Ascending aorta (tissue), 2 donors: ENCODE measurements around the gene CLMP. TPM values are rescaled to one million over a fixed set of nuclear protein-coding genes. Genes with fewer than 3 reads are reported as not detected.

Experiments used
- DNase-seq, 2 donors: peaks; one replicate each; pipeline ENCODE4 v3.0.0-alpha.2; 2019; ENCODE audit warnings: low spot score in 2 of 2
- H3K27ac ChIP-seq, 2 donors: fragments of 200-600 bp; sonication (generic); one replicate each; pipeline ENCODE4 v1.5.1; 2016 to 2017; ENCODE audit warnings: mild to moderate bottlenecking in 1 of 2
- H3K27me3 ChIP-seq: fragments of 200-600 bp; sonication (generic); one replicate; pipeline ENCODE4 v1.5.1; 2017
- H3K36me3 ChIP-seq, 2 donors: fragments of 200-600 bp; sonication (generic); one replicate each; pipeline ENCODE4 v1.5.1; 2016
- H3K4me1 ChIP-seq, 2 donors: fragments of 200-600 bp; sonication (generic); one replicate each; pipeline ENCODE4 v1.5.1; 2016 to 2017; ENCODE audit warnings: mild to moderate bottlenecking in 1 of 2
- H3K4me3 ChIP-seq, 2 donors: fragments of 200-600 bp; sonication (generic); one replicate each; pipeline ENCODE4 v1.5.1; 2016 to 2017; ENCODE audit warnings: mild to moderate bottlenecking in 1 of 2
- H3K9me3 ChIP-seq, 2 donors: fragments of 200-600 bp; sonication (generic); one replicate each; pipeline ENCODE4 v1.5.1; 2016
- CTCF ChIP-seq, 3 experiments: fragments of 200-600 bp in 2 of 3; fragments of 450-650 bp in 1 of 3; sonication (generic) in 2 of 3; IDR thresholded peaks; one replicate each; pipeline ENCODE4 v1.5.1; 2016 to 2019; ENCODE audit warnings: antibody characterized with exemption in 3 of 3, mild to moderate bottlenecking in 1 of 3, moderate library complexity in 1 of 3
- intact Hi-C: fragments of 100-400 bp; cut with DNase I; formaldehyde crosslinking; loops from one replicate; pipeline ENCODE4 v1.15.1; 2023
- total RNA-seq: library from RNA; depleted of rRNA; stranded (reverse); fragments of >200 nt; gene quantifications from one replicate; pipeline ENCODE4 v1.1.0, GENCODE V29; 2016

Gene CLMP
- total RNA-seq, 1 donor from 2014 or later = 70.6 TPM

- peaks cover 8 to 63% of the 10 kb centered on the region in 2 donors for H3K4me1 ChIP-seq
- intact Hi-C loops = no loop called here
These were observed 11.5 kb downstream of the CLMP start for GRCh38 chr11:123183391-123184099.

GRCh38 chr11:123181767-123182500 lies 13.1 kb downstream of the CLMP start:
- Histone ChIP-seq H3K9me3 (no peaks in the 10 kb centered on the region), H3K27me3 (no peaks in the 10 kb centered on the region), H3K27ac (peak overlapping the region; percentile 36 to 43), H3K4me1 (peaks cover 8 to 48% of the 10 kb centered on the region in 2 donors), H3K36me3 (no peaks in the 10 kb centered on the region), H3K4me3 (no peak overlapping the region)
- intact Hi-C loops = no loop called here
- no peak for DNase-seq
- TF ChIP-seq CTCF (IDR thresholded peaks at IDR 0.05) = no peak

More at GRCh38 chr11:123183391-123184099, 11.5 kb downstream of the CLMP start:
- H3K27ac ChIP-seq = no peak overlapping the region
- TF ChIP-seq CTCF (IDR thresholded peaks at IDR 0.05) = no peak
- H3K36me3 ChIP-seq = no peaks in the 10 kb centered on the region
- H3K27me3 ChIP-seq = no peaks in the 10 kb centered on the region
- no peak overlapping the region for H3K4me3 ChIP-seq
- DNase-seq = no peak
- H3K9me3 ChIP-seq = no peaks in the 10 kb centered on the region

GRCh38 chr11:123181075-123181474 lies 14.0 kb downstream of the CLMP start:
- no peak for DNase-seq
- Histone ChIP-seq H3K4me3 (no peak overlapping the region), H3K27me3 (no peaks in the 10 kb centered on the region), H3K4me1 (peaks cover 8 to 44% of the 10 kb centered on the region in 2 donors), H3K27ac (peak overlapping the region; percentile 36 to 43), H3K36me3 (no peaks in the 10 kb centered on the region), H3K9me3 (no peaks in the 10 kb centered on the region)
- no peak for TF ChIP-seq CTCF (IDR thresholded peaks at IDR 0.05)
- intact Hi-C loops = no loop called here

GRCh38 chr11:123180574-123180973 lies 14.5 kb downstream of the CLMP start:
- no peak for DNase-seq
- no peak for TF ChIP-seq CTCF (IDR thresholded peaks at IDR 0.05)
- no peaks in the 10 kb centered on the region for H3K9me3 ChIP-seq
- intact Hi-C loops = no loop called here
- peaks cover 8 to 45% of the 10 kb centered on the region in 2 donors for H3K4me1 ChIP-seq
- no peak overlapping the region for H3K4me3 ChIP-seq
- H3K36me3 ChIP-seq = no peaks in the 10 kb centered on the region
- H3K27me3 ChIP-seq = no peaks in the 10 kb centered on the region
- H3K27ac ChIP-seq = peak overlapping the region; percentile 36 to 43

GRCh38 chr11:123180166-123180565 lies 14.9 kb downstream of the CLMP start:
- no peaks in the 10 kb centered on the region for H3K9me3 ChIP-seq
- no peaks in the 10 kb centered on the region for H3K27me3 ChIP-seq
- no peak for TF ChIP-seq CTCF (IDR thresholded peaks at IDR 0.05)
- H3K36me3 ChIP-seq = no peaks in the 10 kb centered on the region
- H3K4me1 ChIP-seq = peaks cover 9 to 49% of the 10 kb centered on the region in 2 donors
- no peak overlapping the region for H3K4me3 ChIP-seq
- no peak for DNase-seq
- H3K27ac ChIP-seq = peak overlapping the region; percentile 36 to 43
- intact Hi-C loops = no loop called here
